ENCODE data around the gene CHADL. TPM values are rescaled to one million over a fixed set of nuclear protein-coding genes. Genes with fewer than 3 reads are reported as not detected.

CHADL gene
- total and polyA plus RNA-seq, 2 of the 4 experiments (the other 2 are of a cell fraction): 0.18 to 0.53 TPM

DNA sequence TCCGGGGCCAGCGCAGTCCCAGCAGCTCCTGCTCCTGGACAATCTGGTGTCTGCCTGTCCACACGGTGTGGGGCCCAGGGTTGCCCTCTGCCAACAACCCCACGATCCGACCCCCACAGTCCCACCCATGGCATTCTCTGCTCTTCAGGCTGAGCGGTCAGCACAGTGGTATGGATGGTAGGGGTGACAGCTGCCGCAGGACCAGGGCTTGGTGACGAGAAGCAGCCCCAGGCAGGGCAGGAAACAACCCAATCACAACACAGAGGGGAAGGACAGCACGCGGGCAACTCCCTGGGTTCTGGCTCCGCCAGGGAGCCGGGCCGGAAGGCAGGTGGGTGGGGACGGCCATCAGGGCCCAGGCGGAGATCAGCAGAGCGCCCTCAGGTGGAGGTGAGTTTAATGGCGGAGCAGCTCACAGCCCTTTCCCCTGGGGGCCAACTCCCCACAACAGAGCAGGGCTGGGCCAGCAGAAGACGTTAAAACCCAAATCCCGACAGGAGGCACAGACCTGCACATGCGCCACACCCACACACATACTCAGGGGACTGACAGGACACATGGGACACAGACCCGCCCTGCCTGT lies 5.3 kb upstream of the CHADL start:
- intact Hi-C loops (cut with micrococcal nuclease) (no loop called here), in situ Hi-C loops (cut with MboI; ENCODE audit: low sequenced_read_pairs) (no loop called here), dilution Hi-C loops (cut with HindIII; ENCODE audit: low sequenced_read_pairs, unreplicated experiment) (no loop called here)
- Histone ChIP-seq H3K56ac (ENCODE audit: extremely low read depth, insufficient read depth, low read length) (no peak overlapping the region), H3K4ac (ENCODE audit: low read depth, low read length) (no peak overlapping the region), H3K9me3 (ENCODE audit: control insufficient read depth, insufficient read depth, low read length) (no peaks in the 10 kb centered on the region), H2BK20ac (ENCODE audit: low read depth, low read length) (no peak overlapping the region), H3K27me3 (ENCODE audit: control insufficient read depth, insufficient read depth, low read length) (no peaks in the 10 kb centered on the region), H4K91ac (ENCODE audit: insufficient read depth, low read depth, low read length) (no peak overlapping the region), H3K18ac (ENCODE audit: low read depth, low read length) (no peak overlapping the region), H2AFZ (replicated peaks; ENCODE audit: low read length, poor library complexity) (peak overlapping the region; percentile 51), H3K9ac (ENCODE audit: low read depth, low read length) (no peak overlapping the region), H3K36me3 (ENCODE audit: control insufficient read depth, insufficient read depth, low read length) (peaks cover 61% of the 10 kb centered on the region), H3K79me1 (ENCODE audit: low read depth in 1 of 2, low read length in 2 of 2) (peaks cover 4 to 34% of the 10 kb centered on the region in 2 experiments; a peak in 2 of 4 replicates), H4K20me1 (ENCODE audit: insufficient read depth, low read length) (peaks cover 21% of the 10 kb centered on the region), H4K5ac (ENCODE audit: low read depth, low read length) (no peak overlapping the region), H4K8ac (ENCODE audit: low read depth in 2 of 2, low read length in 2 of 2) (no peak overlapping the region), H3K4me3 (ENCODE audit: insufficient read depth, low read depth, low read length) (no peak overlapping the region), H2AK9ac (replicated peaks; ENCODE audit: low read depth, low read length, poor library complexity) (peak overlapping the region; percentile 82), H2BK120ac (ENCODE audit: low read depth, low read length) (no peak overlapping the region), H2BK5ac (ENCODE audit: low read depth, low read length, poor library complexity, severe bottlenecking) (no peak overlapping the region), H3K4me1 (ENCODE audit: control insufficient read depth, insufficient read depth, low read length) (peaks cover 3% of the 10 kb centered on the region; the same call in 1 of the 2 replicates), H3K9me1 (ENCODE audit: insufficient read depth, low read length) (peaks cover 6% of the 10 kb centered on the region), H3K27ac (ENCODE audit: insufficient read depth, low read length) (no peak overlapping the region), H3K23ac (ENCODE audit: low read depth, low read length) (no peak overlapping the region), H2BK15ac (ENCODE audit: low read depth, low read length) (no peak overlapping the region), H3K14ac (replicated peaks; ENCODE audit: low read depth, low read length) (no peak overlapping the region), H3K4me2 (ENCODE audit: low read depth, low read length) (no peak overlapping the region), H2AK5ac (ENCODE audit: low read depth, low read length) (no peak overlapping the region)
- TSS peak; percentile 73 for BruUV-seq (replicated peaks)
- DNase-seq (no peak), ATAC-seq (ENCODE audit: low read depth) (no peak)
- TF ChIP-seq NFE2L2 (IDR thresholded peaks at IDR 0.05; ENCODE audit: low read depth, low read length) (no peak), CEBPB (IDR thresholded peaks at IDR 0.05; ENCODE audit: low read depth, low read length) (no peak), MXI1 (IDR thresholded peaks at IDR 0.05; ENCODE audit: borderline replicate concordance, low read depth, low read length) (no peak), CHD1 (IDR thresholded peaks at IDR 0.05; ENCODE audit: low read depth, low read length) (no peak), MAFK (IDR thresholded peaks at IDR 0.05; ENCODE audit: low read depth, low read length) (no peak)
- 94% methylated on average over 3 of the region's 21 CpGs; no CpG with 5 or more reads in 1 of the 2 experiments for WGBS, 2 experiments (ENCODE audit: extremely low coverage in 2 of 2, insufficient read length in 1 of 2)
- POLR2A ChIA-PET (ENCODE audit: unreplicated experiment): no interaction called here
- CTCF ChIA-PET: no interaction called here

All from IMR-90 (cell line).